GM12872 (cell line): Measurements from ENCODE around the gene PDGFRB.

Experiments used
- CTCF ChIP-seq: IDR thresholded peaks from 3 replicates; pipeline ENCODE4 v1.5.1; 2011; ENCODE audit warnings: low read depth, mild to moderate bottlenecking, low read length, moderate library complexity; ENCODE audit not compliant: insufficient read depth

PDGFRB gene

GRCh38 chr5:150066901-150067396 is 88.7 kb downstream of the PDGFRB start:
- no peak for TF ChIP-seq CTCF

- TF ChIP-seq CTCF = no peak
Observed at GRCh38 chr5:150066436-150066835, 89.2 kb downstream of the PDGFRB start.

- TF ChIP-seq CTCF = no peak
Observed at GRCh38 chr5:150065886-150066285, 89.8 kb downstream of the PDGFRB start.

- TF ChIP-seq CTCF = no peak
Observed at GRCh38 chr5:150065346-150065745, 90.3 kb downstream of the PDGFRB start.

- no peak for TF ChIP-seq CTCF
Observed at GRCh38 chr5:150064681-150065220, 90.9 kb downstream of the PDGFRB start.
